Measurements from ENCODE around the gene FGF5.

DNA sequence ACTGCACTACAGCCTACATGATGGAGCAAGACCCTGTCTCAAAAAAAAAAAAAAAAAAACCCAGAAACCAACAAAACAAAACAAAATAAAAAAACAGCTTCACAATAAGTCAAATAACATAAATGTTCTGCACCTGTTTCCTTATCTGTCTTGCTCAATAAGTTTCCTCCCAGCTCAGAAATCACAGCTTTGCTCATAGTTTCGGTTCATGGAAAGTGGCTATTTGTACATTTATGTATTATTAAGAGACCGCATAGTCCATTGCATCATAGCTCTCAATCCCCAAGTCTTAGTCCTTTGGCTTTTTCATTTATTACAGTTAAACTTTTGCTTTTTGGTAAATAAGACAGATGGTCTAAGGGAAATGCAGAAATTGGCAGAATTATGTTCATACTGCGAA lies 44.7 kb downstream of the FGF5 start:
- TF ChIP-seq PAX5 (IDR thresholded peaks at IDR 0.05; ENCODE audit: insufficient read depth, low read length, severe bottlenecking) (no peak), POLR2A (IDR thresholded peaks at IDR 0.05; ENCODE audit: low read depth, low read length) (no peak), POLR2AphosphoS5 (IDR thresholded peaks at IDR 0.05; ENCODE audit: low read depth, low read length) (no peak), POU2F2 (IDR thresholded peaks at IDR 0.05; ENCODE audit: low read depth, low read length) (no peak)

All from GM12891 (cell line).